ENCODE results near the gene ZSWIM4. TPM values are rescaled to one million over a fixed set of nuclear protein-coding genes. Genes with fewer than 3 reads are reported as not detected.

ZSWIM4 gene
- polyA plus RNA-seq, 3 donors = 0.19 to 1.1 (median 0.23) TPM

DNA sequence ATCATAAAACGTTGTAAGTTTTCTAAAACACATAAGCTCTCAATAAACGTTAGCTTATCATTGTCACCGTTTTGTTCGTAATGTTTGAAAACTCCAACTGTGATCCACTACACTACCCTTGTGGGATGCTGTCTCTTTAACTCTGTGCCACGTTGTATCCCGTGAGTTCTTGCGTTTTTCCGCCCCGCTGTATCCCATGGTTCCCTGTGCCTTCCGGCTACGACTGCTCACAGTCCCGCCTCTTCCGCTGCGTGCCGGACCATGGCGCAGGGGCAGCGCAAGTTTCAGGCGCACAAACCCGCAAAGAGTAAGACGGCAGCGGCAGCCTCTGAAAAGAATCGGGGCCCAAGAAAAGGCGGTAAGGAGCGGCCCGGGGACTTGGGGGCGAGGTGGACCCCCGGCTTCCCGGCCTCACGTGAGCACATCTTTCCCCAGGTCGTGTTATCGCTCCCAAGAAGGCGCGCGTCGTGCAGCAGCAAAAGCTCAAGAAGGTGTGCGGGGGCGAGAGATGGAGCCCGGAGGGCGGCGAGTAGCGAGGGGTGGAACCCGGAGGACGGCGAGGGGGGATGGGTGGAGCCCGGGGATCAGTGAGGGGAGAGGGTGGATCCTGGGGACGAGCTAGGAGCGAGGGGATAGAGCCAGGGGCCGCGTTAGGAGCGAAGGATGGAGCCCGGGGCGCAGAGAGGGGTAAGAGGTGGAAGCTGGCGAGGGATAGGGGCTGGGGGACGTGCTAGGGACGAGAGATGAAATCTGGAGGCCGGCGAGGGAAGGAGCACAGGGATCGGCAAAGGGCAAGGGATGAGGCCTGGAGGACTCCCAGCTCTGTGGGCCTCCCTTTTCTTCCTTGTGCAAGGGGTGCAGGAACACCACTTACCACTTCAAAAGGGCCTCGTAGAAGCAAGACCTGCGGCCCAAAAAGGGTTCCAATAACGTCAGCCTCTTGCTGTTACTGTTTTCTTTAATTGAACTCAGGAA lies 20.7 kb upstream of the ZSWIM4 start, which contains the start of gene C19orf53:
TSS of gene C19orf53 (plus strand) at position 240 of the 975 bp plus-strand sequence. CDS start at position 262, 22 bp downstream.
- WGBS (ENCODE audit: insufficient coverage) = under 1% methylated on average over 48 of the region's 61 CpGs
- H4K20me1 ChIP-seq (ENCODE audit: insufficient read depth, low read length) = peaks cover 16% of the 10 kb centered on the region
- H3K4me2 ChIP-seq (replicated peaks; ENCODE audit: extremely low read depth, low read length, poor library complexity, severe bottlenecking) = peak within 1 kb of the TSS; percentile 99
- H3K27me3 Mint-ChIP-seq (ENCODE audit: low read depth in 3 of 3) = peaks cover 0 to 2% (median 0%) of the 10 kb centered on the region in 3 donors
- no peaks in the 10 kb centered on the region for H3K9me3 ChIP-seq (replicated peaks in 1 of 2; ENCODE audit: control insufficient read depth in 1 of 2, insufficient read depth in 1 of 2, low read length in 2 of 2)
- H3K4me1 ChIP-seq (ENCODE audit: control insufficient read depth in 1 of 2, insufficient read depth in 2 of 2, low read length in 2 of 2) = peaks cover 9 to 12% of the 10 kb centered on the region in 2 donors
- peak within 1 kb of the TSS; percentile 53 to 96 (median 78) for H3K4me3 ChIP-seq (replicated peaks in 1 of 3; ENCODE audit: low read depth in 2 of 3, low read length in 3 of 3)
- peak within 1 kb of the TSS; percentile 93 for H2AFZ ChIP-seq (ENCODE audit: insufficient read depth, low read depth, low read length, poor library complexity, severe bottlenecking)
- H3K27ac ChIP-seq (ENCODE audit: low read depth in 1 of 2, low read length in 2 of 2) = peak within 1 kb of the TSS; percentile 36 to 82
- H3K4me1 Mint-ChIP-seq = peaks cover 21% of the 10 kb centered on the region
- DNase-seq = peak; percentile 78 to 84 (median 83)
- TF ChIP-seq CTCF (IDR thresholded peaks at IDR 0.05) = no peak
- H3K4me3 Mint-ChIP-seq = peak within 1 kb of the TSS; percentile 93 to 97
- intact Hi-C loops (cut with micrococcal nuclease) = loop anchor here in 1 of 2 donors (1.0 kb wide), 1 partner anchor 43 kb away; no protein-coding TSS in a partner anchor
- H3K9me3 Mint-ChIP-seq = no peaks in the 10 kb centered on the region
- H3K9ac ChIP-seq (ENCODE audit: insufficient read depth, low read length, poor library complexity, severe bottlenecking) = peak within 1 kb of the TSS; percentile 85
- peak within 1 kb of the TSS; percentile 86 to 97 (median 93) for H3K27ac Mint-ChIP-seq
- H3K79me2 ChIP-seq (ENCODE audit: insufficient read depth, low read length) = peaks cover 23% of the 10 kb centered on the region
- no peaks in the 10 kb centered on the region for H3K27me3 ChIP-seq (ENCODE audit: control insufficient read depth in 2 of 2, insufficient read depth in 2 of 2, low read length in 2 of 2)
- H3K36me3 ChIP-seq (replicated peaks in 1 of 2; ENCODE audit: control insufficient read depth in 1 of 2, insufficient read depth in 2 of 2, low read length in 2 of 2) = peaks cover 28 to 53% of the 10 kb centered on the region in 2 donors
- peaks cover 44 to 63% of the 10 kb centered on the region in 2 donors for H3K36me3 Mint-ChIP-seq

GRCh38 chr19:13778398-13778797 lies 16.8 kb upstream of the ZSWIM4 start:
- Histone ChIP-seq H3K27me3 (ENCODE audit: control insufficient read depth in 2 of 2, insufficient read depth in 2 of 2, low read length in 2 of 2) (no peaks in the 10 kb centered on the region), H3K4me2 (replicated peaks; ENCODE audit: extremely low read depth, low read length, poor library complexity, severe bottlenecking) (no peak overlapping the region), H3K79me2 (ENCODE audit: insufficient read depth, low read length) (peaks cover 23% of the 10 kb centered on the region), H4K20me1 (ENCODE audit: insufficient read depth, low read length) (peaks cover 16% of the 10 kb centered on the region), H3K4me3 (replicated peaks in 1 of 3; ENCODE audit: low read depth in 2 of 3, low read length in 3 of 3) (no peak overlapping the region), H2AFZ (ENCODE audit: insufficient read depth, low read depth, low read length, poor library complexity, severe bottlenecking) (no peak overlapping the region), H3K9me3 (replicated peaks in 1 of 2; ENCODE audit: control insufficient read depth in 1 of 2, insufficient read depth in 1 of 2, low read length in 2 of 2) (no peaks in the 10 kb centered on the region), H3K4me1 (ENCODE audit: control insufficient read depth in 1 of 2, insufficient read depth in 2 of 2, low read length in 2 of 2) (peaks cover 9 to 12% of the 10 kb centered on the region in 2 donors), H3K36me3 (replicated peaks in 1 of 2; ENCODE audit: control insufficient read depth in 1 of 2, insufficient read depth in 2 of 2, low read length in 2 of 2) (peaks cover 20 to 29% of the 10 kb centered on the region in 2 donors), H3K27ac (ENCODE audit: low read depth in 1 of 2, low read length in 2 of 2) (no peak overlapping the region), H3K9ac (ENCODE audit: insufficient read depth, low read length, poor library complexity, severe bottlenecking) (no peak overlapping the region)
- H3K36me3 Mint-ChIP-seq = peaks cover 32 to 36% of the 10 kb centered on the region in 2 donors
- H3K4me3 Mint-ChIP-seq = no peak overlapping the region
- intact Hi-C loops (cut with micrococcal nuclease) = no loop called here
- H3K4me1 Mint-ChIP-seq = peaks cover 23% of the 10 kb centered on the region
- DNase-seq = no peak
- WGBS (ENCODE audit: insufficient coverage) = 98% methylated on average over 8 of the region's 9 CpGs
- no peak for TF ChIP-seq CTCF (IDR thresholded peaks at IDR 0.05)
- H3K27ac Mint-ChIP-seq = peak overlapping the region in 1 of 7 donors; percentile 38
- H3K9me3 Mint-ChIP-seq = peaks cover 0 to 3% (median 0%) of the 10 kb centered on the region in 7 donors
- peaks cover 0 to 3% (median 2%) of the 10 kb centered on the region in 3 donors for H3K27me3 Mint-ChIP-seq (ENCODE audit: low read depth in 3 of 3)

All from CD14-positive monocyte (primary cell).